ENCODE results near the gene CBFA2T2.
"Not testable (repeated sequence)": the region's sequence is repeated elsewhere in the genome, so short reads cannot be mapped to it uniquely, and the experiment has no call there.

Gene CBFA2T2

GRCh38 chr20:33501000-33501399 lies 11.1 kb downstream of the CBFA2T2 start:
- no peaks in the 10 kb centered on the region for H3K9me3 Mint-ChIP-seq
- no peak overlapping the region for H3K27ac Mint-ChIP-seq

GRCh38 chr20:33503564-33503963 lies 13.7 kb downstream of the CBFA2T2 start:
- DNase-seq = no peak
- no peaks in the 10 kb centered on the region for H3K27me3 Mint-ChIP-seq
- H3K27ac Mint-ChIP-seq = no peak overlapping the region
- ATAC-seq (replicated peaks) = no peak
- H3K4me1 Mint-ChIP-seq (ENCODE audit: low read depth in 2 of 2) = peaks cover 21 to 31% of the 10 kb centered on the region in 2 donors
- H3K36me3 Mint-ChIP-seq (ENCODE audit: insufficient read depth) = peaks cover 7% of the 10 kb centered on the region
- H3K9me3 Mint-ChIP-seq = no peaks in the 10 kb centered on the region
- H3K4me3 Mint-ChIP-seq = no peak overlapping the region

More at GRCh38 chr20:33501000-33501399, 11.1 kb downstream of the CBFA2T2 start:
- Mint-ChIP-seq H3K36me3 (ENCODE audit: insufficient read depth) (peaks cover 7% of the 10 kb centered on the region), H3K4me3 (no peak overlapping the region), H3K27me3 (no peaks in the 10 kb centered on the region), H3K4me1 (ENCODE audit: low read depth in 2 of 2) (peaks cover 18 to 28% of the 10 kb centered on the region in 2 donors)
- ATAC-seq (replicated peaks) (no peak), DNase-seq (no peak)

GRCh38 chr20:33506576-33506975 lies 16.7 kb downstream of the CBFA2T2 start:
- ATAC-seq (replicated peaks) (no peak), DNase-seq (no peak)
- H3K9me3 Mint-ChIP-seq = no peaks in the 10 kb centered on the region
- H3K4me3 Mint-ChIP-seq = no peak overlapping the region
- H3K36me3 Mint-ChIP-seq (ENCODE audit: insufficient read depth) = peaks cover 7% of the 10 kb centered on the region
- no peak overlapping the region for H3K27ac Mint-ChIP-seq
- H3K27me3 Mint-ChIP-seq = no peaks in the 10 kb centered on the region
- H3K4me1 Mint-ChIP-seq (ENCODE audit: low read depth in 2 of 2) = peaks cover 16 to 36% of the 10 kb centered on the region in 2 donors

- H3K36me3 Mint-ChIP-seq (ENCODE audit: insufficient read depth) = peaks cover 7% of the 10 kb centered on the region
- no peak for DNase-seq
- ATAC-seq (replicated peaks) = no peak
- no peaks in the 10 kb centered on the region for H3K27me3 Mint-ChIP-seq
- no peak overlapping the region for H3K4me3 Mint-ChIP-seq
- H3K27ac Mint-ChIP-seq = no peak overlapping the region
- H3K4me1 Mint-ChIP-seq (ENCODE audit: low read depth in 2 of 2) = peaks cover 16 to 41% of the 10 kb centered on the region in 2 donors
- H3K9me3 Mint-ChIP-seq = no peaks in the 10 kb centered on the region
Measured at GRCh38 chr20:33507461-33507860, 17.6 kb downstream of the CBFA2T2 start.

GRCh38 chr20:33508015-33508414 lies 18.1 kb downstream of the CBFA2T2 start:
- H3K27ac Mint-ChIP-seq; DNase-seq; H3K9me3 Mint-ChIP-seq; H3K36me3 Mint-ChIP-seq (ENCODE audit: insufficient read depth); H3K27me3 Mint-ChIP-seq; ATAC-seq (replicated peaks); H3K4me3 Mint-ChIP-seq: not testable (repeated sequence)
- peaks cover 17 to 41% of the 10 kb centered on the region in 2 donors for H3K4me1 Mint-ChIP-seq (ENCODE audit: low read depth in 2 of 2)

GRCh38 chr20:33509057-33509456 lies 19.2 kb downstream of the CBFA2T2 start:
- H3K36me3 Mint-ChIP-seq (ENCODE audit: insufficient read depth); DNase-seq; H3K27ac Mint-ChIP-seq; H3K27me3 Mint-ChIP-seq; H3K9me3 Mint-ChIP-seq; ATAC-seq (replicated peaks); H3K4me3 Mint-ChIP-seq: not testable (repeated sequence)
- H3K4me1 Mint-ChIP-seq (ENCODE audit: low read depth in 2 of 2) = peaks cover 18 to 38% of the 10 kb centered on the region in 2 donors

- not testable (repeated sequence) for H3K9me3 Mint-ChIP-seq; ATAC-seq (replicated peaks); H3K36me3 Mint-ChIP-seq (ENCODE audit: insufficient read depth); H3K27me3 Mint-ChIP-seq; H3K4me3 Mint-ChIP-seq; DNase-seq; H3K27ac Mint-ChIP-seq
- peaks cover 21 to 37% of the 10 kb centered on the region in 2 donors for H3K4me1 Mint-ChIP-seq (ENCODE audit: low read depth in 2 of 2)
Measured at GRCh38 chr20:33511876-33512275, 22.0 kb downstream of the CBFA2T2 start.

- Mint-ChIP-seq H3K36me3 (ENCODE audit: insufficient read depth) (peaks cover 4% of the 10 kb centered on the region), H3K4me1 (ENCODE audit: low read depth in 2 of 2) (peaks cover 13 to 15% of the 10 kb centered on the region in 2 donors), H3K27me3 (no peaks in the 10 kb centered on the region), H3K9me3 (no peaks in the 10 kb centered on the region), H3K4me3 (no peak overlapping the region), H3K27ac (no peak overlapping the region)
- no peak for DNase-seq
- ATAC-seq (replicated peaks) = no peak
Measured at GRCh38 chr20:33515569-33516216, 25.8 kb downstream of the CBFA2T2 start.

GRCh38 chr20:33516882-33517281 lies 27.0 kb downstream of the CBFA2T2 start:
- Mint-ChIP-seq H3K27me3 (no peaks in the 10 kb centered on the region), H3K27ac (no peak overlapping the region)

GRCh38 chr20:33518071-33518470 lies 28.2 kb downstream of the CBFA2T2 start:
- Mint-ChIP-seq H3K4me3 (no peak overlapping the region), H3K36me3 (ENCODE audit: insufficient read depth) (peaks cover 4% of the 10 kb centered on the region), H3K9me3 (no peaks in the 10 kb centered on the region), H3K27me3 (no peaks in the 10 kb centered on the region), H3K4me1 (ENCODE audit: low read depth in 2 of 2) (peaks cover 8 to 10% of the 10 kb centered on the region in 2 donors), H3K27ac (peak overlapping the region in 1 of 2 donors; percentile 28)
- no peak for ATAC-seq (replicated peaks)
- DNase-seq = no peak

More at GRCh38 chr20:33516882-33517281, 27.0 kb downstream of the CBFA2T2 start:
- Mint-ChIP-seq H3K4me1 (ENCODE audit: low read depth in 2 of 2) (peaks cover 12 to 13% of the 10 kb centered on the region in 2 donors), H3K4me3 (no peak overlapping the region), H3K36me3 (ENCODE audit: insufficient read depth) (peaks cover 4% of the 10 kb centered on the region), H3K9me3 (no peaks in the 10 kb centered on the region)
- no peak for DNase-seq
- no peak for ATAC-seq (replicated peaks)

GRCh38 chr20:33521461-33521860 lies 31.6 kb downstream of the CBFA2T2 start:
- Mint-ChIP-seq H3K27ac (no peak overlapping the region), H3K27me3 (no peaks in the 10 kb centered on the region), H3K4me3 (no peak overlapping the region), H3K4me1 (ENCODE audit: low read depth in 2 of 2) (peaks cover 4 to 9% of the 10 kb centered on the region in 2 donors), H3K36me3 (ENCODE audit: insufficient read depth) (no peaks in the 10 kb centered on the region), H3K9me3 (no peaks in the 10 kb centered on the region)
- DNase-seq (no peak), ATAC-seq (replicated peaks) (no peak)

- no peak for ATAC-seq (replicated peaks)
Measured at GRCh38 chr20:33522256-33522820, 32.4 kb downstream of the CBFA2T2 start.

GRCh38 chr20:33524261-33524660 lies 34.4 kb downstream of the CBFA2T2 start:
- Mint-ChIP-seq H3K4me1 (ENCODE audit: low read depth in 2 of 2) (peaks cover 4 to 7% of the 10 kb centered on the region in 2 donors), H3K9me3 (no peaks in the 10 kb centered on the region), H3K4me3 (no peak overlapping the region), H3K27ac (no peak overlapping the region), H3K36me3 (ENCODE audit: insufficient read depth) (no peaks in the 10 kb centered on the region), H3K27me3 (no peaks in the 10 kb centered on the region)
- ATAC-seq (replicated peaks) = no peak
- no peak for DNase-seq

More at GRCh38 chr20:33522256-33522820, 32.4 kb downstream of the CBFA2T2 start:
- DNase-seq = no peak
- Mint-ChIP-seq H3K27ac (no peak overlapping the region), H3K27me3 (no peaks in the 10 kb centered on the region), H3K4me1 (ENCODE audit: low read depth in 2 of 2) (peaks cover 0 to 4% of the 10 kb centered on the region in 2 donors), H3K4me3 (no peak overlapping the region), H3K36me3 (ENCODE audit: insufficient read depth) (no peaks in the 10 kb centered on the region), H3K9me3 (no peaks in the 10 kb centered on the region)

GRCh38 chr20:33526769-33527168 lies 36.9 kb downstream of the CBFA2T2 start:
- no peak for ATAC-seq (replicated peaks)
- Mint-ChIP-seq H3K4me3 (no peak overlapping the region), H3K4me1 (ENCODE audit: low read depth in 2 of 2) (peaks cover 9 to 15% of the 10 kb centered on the region in 2 donors), H3K27me3 (no peaks in the 10 kb centered on the region), H3K9me3 (no peaks in the 10 kb centered on the region), H3K36me3 (ENCODE audit: insufficient read depth) (peaks cover 2% of the 10 kb centered on the region), H3K27ac (peak overlapping the region in 1 of 2 donors; percentile 69)
- DNase-seq = no peak
